ENCODE results near the gene PRDM11. TPM values are rescaled to one million over a fixed set of nuclear protein-coding genes. Genes with fewer than 3 reads are reported as not detected.

Gene PRDM11
- total and polyA plus RNA-seq, 10 of the 15 experiments (the other 5 are each of a cell fraction or from before 2014, with no cell fraction given), result 0.03 to 2.4 (median 0.53) TPM

- H3K27me3 ChIP-seq (replicated peaks in 1 of 2; ENCODE audit: control insufficient read depth in 2 of 2, insufficient read depth in 2 of 2, low read length in 1 of 2), result no peaks in the 10 kb centered on the region
- no peaks in the 10 kb centered on the region for H3K36me3 ChIP-seq (ENCODE audit: control insufficient read depth in 2 of 2, insufficient read depth in 2 of 2, low read length in 1 of 2)
- in situ Hi-C loops (cut with MboI) (no loop called here), intact Hi-C loops (cut with micrococcal nuclease; ENCODE audit: unreplicated experiment) (no loop called here)
- no peak overlapping the region for H2AFZ ChIP-seq (ENCODE audit: control insufficient read depth, low read depth, low read length)
- CTCF ChIA-PET, result no interaction called here
- FAIRE-seq, result no peak
- no peak overlapping the region for H3K9ac ChIP-seq (ENCODE audit: control insufficient read depth, insufficient read depth, low read length)
- ATAC-seq, result no peak
- H3K79me2 ChIP-seq (ENCODE audit: control insufficient read depth, insufficient read depth, low read length), result no peaks in the 10 kb centered on the region
- no peak overlapping the region for H3K4me2 ChIP-seq (ENCODE audit: control insufficient read depth, insufficient read depth)
- SMC1A ChIA-PET (ENCODE audit: uncharacterized antibody, unreplicated experiment), result no interaction called here
- no peak for DNase-seq (ENCODE audit: low read depth, low spot score)
- BruUV-seq (replicated peaks), result no TSS peak
- POLR2A ChIA-PET, result no interaction called here
- H3K4me1 ChIP-seq (ENCODE audit: control insufficient read depth, insufficient read depth, low read length), result peaks cover 4% of the 10 kb centered on the region
- H4K20me1 ChIP-seq (ENCODE audit: control insufficient read depth, insufficient read depth), result no peaks in the 10 kb centered on the region
- H3K4me3 ChIP-seq, result no peak overlapping the region
- no peaks in the 10 kb centered on the region for H3K9me3 ChIP-seq (replicated peaks; ENCODE audit: control insufficient read depth, insufficient read depth, low read length)
- H3K27ac ChIP-seq (ENCODE audit: control insufficient read depth, insufficient read depth), result no peak overlapping the region
- RAD21 ChIA-PET (ENCODE audit: unreplicated experiment), result no interaction called here
- 50% methylated on average over 1 of the region's 1 CpG for WGBS (ENCODE audit: insufficient coverage, insufficient replicate concordance, low lambda C conversion rate, missing lambda C conversion rate)
- TF ChIP-seq RAD51 (IDR thresholded peaks at IDR 0.05), result no peak
- no peak for TF ChIP-seq MTA3 (IDR thresholded peaks at IDR 0.05; ENCODE audit: borderline replicate concordance, low read length)
- no peak for TF ChIP-seq SKIL (IDR thresholded peaks at IDR 0.05; ENCODE audit: low read depth, poor library complexity, severe bottlenecking)
- TF ChIP-seq TCF7 (IDR thresholded peaks at IDR 0.05; ENCODE audit: borderline replicate concordance), result no peak
- no peak for TF ChIP-seq STAT1 (conservative IDR thresholded peaks at IDR 0.05)
- no peak for TF ChIP-seq YY1 (IDR thresholded peaks at IDR 0.05; ENCODE audit: low read depth, low read length)
- TF ChIP-seq HSF1 (IDR thresholded peaks at IDR 0.05; ENCODE audit: low read depth, low read length), result no peak
- no peak for TF ChIP-seq ZNF217 (IDR thresholded peaks at IDR 0.05)
- no peak for TF ChIP-seq POU2F2 (IDR thresholded peaks at IDR 0.05; ENCODE audit: borderline replicate concordance, low read depth, low read length)
- no peak for TF ChIP-seq HDGF (IDR thresholded peaks at IDR 0.05)
Observed at GRCh38 chr11:45216031-45216430, 69.6 kb downstream of the PRDM11 start.
